GM23338 (cell line): ENCODE measurements around the gene GM2A. TPM values are rescaled to one million over a fixed set of nuclear protein-coding genes. Genes with fewer than 3 reads are reported as not detected.

Source experiments
- ATAC-seq: fragments of 200-7000 bp; cut with Tn5 transposase; 3 replicates; pipeline ENCODE4 v1.9.1; 2020
- DNase-seq: peaks from one replicate; pipeline ENCODE4 v3.0.0-alpha.2; 2015; ENCODE audit warnings: low spot score
- H2AFZ ChIP-seq: fragments of 200-600 bp; sonication (generic); 2 replicates; pipeline ENCODE4 v1.8.0; 2016; ENCODE audit warnings: antibody characterized with exemption, mild to moderate bottlenecking, moderate library complexity
- H3F3A ChIP-seq: fragments of 200-600 bp; sonication (generic); replicated peaks from 2 replicates; pipeline ENCODE4 v1.8.0; 2017; ENCODE audit warnings: antibody characterized with exemption, mixed run types, low read depth
- H3K27ac ChIP-seq: fragments of 200-600 bp; sonication (generic); 2 replicates; pipeline ENCODE4 v1.6.1; 2016; ENCODE audit warnings: low read depth
- H3K27me3 ChIP-seq: fragments of 200-600 bp; sonication (generic); 2 replicates; pipeline ENCODE4 v1.8.0; 2016; ENCODE audit warnings: mild to moderate bottlenecking, mixed run types, moderate library complexity; ENCODE audit not compliant: insufficient read depth
- H3K36me3 ChIP-seq: fragments of 200-600 bp; sonication (generic); 2 replicates; pipeline ENCODE4 v1.8.0; 2016; ENCODE audit warnings: mild to moderate bottlenecking; ENCODE audit not compliant: insufficient read depth
- H3K4me1 ChIP-seq: fragments of 200-600 bp; sonication (generic); 2 replicates; pipeline ENCODE4 v1.8.0; 2016; ENCODE audit warnings: mild to moderate bottlenecking, moderate library complexity; ENCODE audit not compliant: insufficient read depth
- H3K4me2 ChIP-seq: fragments of 200-600 bp; sonication (generic); 2 replicates; pipeline ENCODE4 v1.7.1; 2017; ENCODE audit warnings: mixed run types
- H3K4me3 ChIP-seq: fragments of 200-600 bp; sonication (generic); 2 replicates; pipeline ENCODE4 v1.6.1; 2016; ENCODE audit warnings: mixed run types
- H3K79me2 ChIP-seq: fragments of 200-600 bp; sonication (generic); replicated peaks from 2 replicates; pipeline ENCODE4 v1.8.0; 2017; ENCODE audit warnings: mild to moderate bottlenecking; ENCODE audit not compliant: insufficient read depth
- H3K9me2 ChIP-seq: fragments of 200-600 bp; sonication (generic); 2 replicates; pipeline ENCODE4 v1.8.0; 2017; ENCODE audit not compliant: insufficient read depth
- H4K20me1 ChIP-seq: fragments of 200-600 bp; sonication (generic); replicated peaks from 2 replicates; pipeline ENCODE4 v1.8.0; 2017; ENCODE audit warnings: mild to moderate bottlenecking; ENCODE audit not compliant: insufficient read depth
- H3K27ac Mint-ChIP-seq: 2 replicates; pipeline ENCODE4 v1.8.0; 2020; ENCODE audit warnings: inconsistent platforms, mild to moderate bottlenecking, moderate library complexity, mixed read lengths
- H3K27me3 Mint-ChIP-seq: 3 replicates; pipeline ENCODE4 v1.8.0; 2022; ENCODE audit warnings: low read depth, mild to moderate bottlenecking, moderate library complexity, mixed read lengths, inconsistent platforms; ENCODE audit not compliant: insufficient read depth, poor library complexity
- H3K36me3 Mint-ChIP-seq: 3 replicates; pipeline ENCODE4 v1.8.0; 2021; ENCODE audit warnings: low read depth, mild to moderate bottlenecking, inconsistent platforms, moderate library complexity, mixed read lengths
- H3K4me1 Mint-ChIP-seq: 3 replicates; pipeline ENCODE4 v1.8.0; 2020; ENCODE audit warnings: mild to moderate bottlenecking, inconsistent platforms, mixed read lengths
- H3K4me3 Mint-ChIP-seq: 3 replicates; pipeline ENCODE4 v1.8.0; 2021; ENCODE audit warnings: moderate library complexity, mild to moderate bottlenecking, inconsistent platforms, mixed read lengths
- H3K9me3 Mint-ChIP-seq: 3 replicates; pipeline ENCODE4 v1.8.0; 2020; ENCODE audit warnings: moderate library complexity, mild to moderate bottlenecking, inconsistent platforms, mixed read lengths
- EZH2 ChIP-seq: fragments of 200-600 bp; sonication (generic); IDR thresholded peaks from one replicate; pipeline ENCODE4 v1.8.0; 2017; ENCODE audit warnings: antibody characterized with exemption, mild to moderate bottlenecking, low read depth; ENCODE audit not compliant: unreplicated experiment
- NANOG ChIP-seq: IDR thresholded peaks from 2 replicates; pipeline ENCODE4 v1.6.1; 2016; ENCODE audit warnings: antibody characterized with exemption, borderline replicate concordance
- REST ChIP-seq: IDR thresholded peaks from one replicate; pipeline ENCODE4 v1.6.1; 2018; ENCODE audit warnings: antibody characterized with exemption; ENCODE audit not compliant: unreplicated experiment
- ZNF114 ChIP-seq: fragments of 250-450 bp; sonication (Bioruptor Pico); IDR thresholded peaks from 2 replicates; pipeline ENCODE4 v1.5.0; 2020; ENCODE audit warnings: mild to moderate bottlenecking, moderate library complexity
- ZNF331 ChIP-seq: fragments of 250-450 bp; sonication (Bioruptor Pico); IDR thresholded peaks from 2 replicates; pipeline ENCODE4 v1.5.0; 2020; ENCODE audit warnings: low read depth, mild to moderate bottlenecking, moderate library complexity
- polyA plus RNA-seq: library from polyadenylated mRNA; unstranded; fragments of >200 nt; fragmentation: Nextera tagmentation; extraction: Ambion mirVana; gene quantifications from 2 replicates; pipeline ENCODE4 v1.2.1, GENCODE V29; 2016
- total RNA-seq: library from RNA; depleted of rRNA; stranded (reverse); fragments of >200 nt; shearing (Covaris generic); gene quantifications from 2 replicates; pipeline ENCODE4 v1.2.3, GENCODE V29; 2014

Gene GM2A
- total and polyA plus RNA-seq, 2 experiments from 2014 or later = 9.8 to 27.8 TPM

GRCh38 chr5:151310932-151311331 is 57.9 kb downstream of the GM2A start (continued):
- no peak for TF ChIP-seq REST
- TF ChIP-seq EZH2 = no peak

GRCh38 chr5:151312756-151313324 is 59.9 kb downstream of the GM2A start:
- Mint-ChIP-seq H3K27me3 (peaks cover 3% of the 10 kb centered on the region), H3K27ac (no peak overlapping the region), H3K9me3 (peaks cover 8% of the 10 kb centered on the region; the same call in 1 of the 3 replicates), H3K4me1 (peaks cover 10% of the 10 kb centered on the region), H3K36me3 (peaks cover 5% of the 10 kb centered on the region; the same call in 1 of the 3 replicates), H3K4me3 (no peak overlapping the region)
- H3K4me1 ChIP-seq = peaks cover 5% of the 10 kb centered on the region; the same call in 1 of the 2 replicates
- ATAC-seq = peak; percentile 48; the same call in 1 of the 3 replicates
- no peak overlapping the region for H3K27ac ChIP-seq
- H3K79me2 ChIP-seq = no peaks in the 10 kb centered on the region
- no peaks in the 10 kb centered on the region for H3F3A ChIP-seq
- no peaks in the 10 kb centered on the region for H3K27me3 ChIP-seq
- no peaks in the 10 kb centered on the region for H3K9me2 ChIP-seq
- TF ChIP-seq REST = no peak
- no peak for TF ChIP-seq ZNF331 (CRISPR knock-in tag)
- no peak for TF ChIP-seq ZNF114 (CRISPR knock-in tag)
- peak overlapping the region; percentile 56; the same call in 1 of the 2 replicates for H2AFZ ChIP-seq
- no peak overlapping the region for H3K4me3 ChIP-seq
- no peak overlapping the region for H3K4me2 ChIP-seq
- no peaks in the 10 kb centered on the region for H3K36me3 ChIP-seq
- DNase-seq = no peak
- no peaks in the 10 kb centered on the region for H4K20me1 ChIP-seq

DNA sequence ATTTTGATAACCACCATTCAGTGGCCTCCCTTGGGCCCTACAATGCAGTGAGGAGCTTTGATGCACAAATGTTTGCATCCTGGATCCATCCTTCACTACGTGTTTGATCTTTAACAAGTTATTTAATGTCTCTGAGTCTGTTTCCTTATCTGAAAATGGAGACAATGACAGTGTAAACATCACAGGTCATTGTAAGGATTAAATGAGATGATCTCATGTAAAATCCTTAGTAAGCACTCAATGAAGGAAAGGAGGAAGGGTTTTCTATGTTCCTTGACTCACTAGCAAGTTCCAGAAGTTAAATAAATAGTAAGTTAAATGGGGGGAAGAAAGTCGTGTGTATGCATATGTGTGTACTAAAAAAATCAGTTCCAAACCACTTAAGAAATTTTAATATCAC is 60.4 kb downstream of the GM2A start:
- H3K36me3 Mint-ChIP-seq = peaks cover 5% of the 10 kb centered on the region; the same call in 1 of the 3 replicates
- peaks cover 11% of the 10 kb centered on the region for H3K4me1 Mint-ChIP-seq
- no peak overlapping the region for H3K4me3 ChIP-seq
- no peaks in the 10 kb centered on the region for H3K36me3 ChIP-seq
- no peak overlapping the region for H3K27ac Mint-ChIP-seq
- no peaks in the 10 kb centered on the region for H3K79me2 ChIP-seq
- peaks cover 8% of the 10 kb centered on the region; the same call in 1 of the 3 replicates for H3K9me3 Mint-ChIP-seq
- no peak overlapping the region for H3K4me3 Mint-ChIP-seq
- no peaks in the 10 kb centered on the region for H3K27me3 ChIP-seq
- H3F3A ChIP-seq = no peaks in the 10 kb centered on the region
- no peak overlapping the region for H2AFZ ChIP-seq
- no peak overlapping the region for H3K27ac ChIP-seq
- DNase-seq = no peak
- no peak overlapping the region for H3K4me2 ChIP-seq
- H3K9me2 ChIP-seq = no peaks in the 10 kb centered on the region
- no peak for ATAC-seq
- peaks cover 3% of the 10 kb centered on the region for H3K27me3 Mint-ChIP-seq
- H3K4me1 ChIP-seq = peaks cover 5% of the 10 kb centered on the region; the same call in 1 of the 2 replicates
- no peaks in the 10 kb centered on the region for H4K20me1 ChIP-seq
- TF ChIP-seq NANOG = no peak
